Measurements from ENCODE around the gene MAST4. TPM values are rescaled to one million over a fixed set of nuclear protein-coding genes. Genes with fewer than 3 reads are reported as not detected.

The MAST4 gene
- 37.8 and 38.3 TPM in 2 replicates for total RNA-seq

DNA sequence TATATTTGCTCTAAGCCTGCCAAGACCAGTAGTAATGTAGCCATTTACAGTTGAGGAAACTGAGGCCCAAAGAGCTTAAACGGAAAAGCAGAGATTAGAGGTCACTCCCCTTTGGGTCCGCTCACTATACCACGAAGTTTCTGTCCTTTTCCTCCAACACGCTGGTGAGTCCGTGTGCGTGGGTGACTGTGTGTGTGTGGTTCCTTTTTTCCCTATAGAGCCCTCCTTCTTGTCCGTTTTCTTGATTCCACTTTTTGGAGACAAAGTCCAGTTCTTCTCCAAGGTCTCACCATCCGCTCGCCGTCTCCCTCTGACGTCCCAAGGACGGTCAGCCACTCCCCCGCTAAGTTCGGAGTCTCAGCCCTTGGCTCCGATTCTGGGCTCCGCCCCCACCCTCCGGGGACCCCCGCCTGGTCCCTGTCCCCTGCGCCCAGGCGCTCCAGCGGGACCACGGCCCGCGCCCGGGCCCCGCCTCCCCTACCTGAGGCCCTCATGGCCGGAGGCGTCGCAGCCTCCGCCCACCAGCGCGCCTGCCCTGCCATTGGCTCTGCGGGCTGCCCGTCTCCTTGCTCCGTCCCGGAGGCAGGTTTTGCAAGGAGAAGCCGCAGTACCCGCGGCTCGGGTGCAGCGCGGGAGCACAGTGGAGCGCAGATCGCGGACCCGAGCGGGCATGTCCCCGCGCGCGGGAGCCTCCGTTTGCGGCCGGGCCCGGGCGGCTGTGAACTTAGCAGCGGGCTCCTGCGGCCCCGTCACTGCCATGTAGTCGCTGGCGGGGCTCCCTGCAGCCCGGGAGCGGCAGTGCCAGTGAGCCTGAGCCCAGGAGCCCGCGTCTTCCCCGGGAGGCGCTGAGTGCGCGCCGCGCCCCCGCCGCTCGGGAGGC, at the start of gene MAST4:
MAST4 (plus strand) TSS at position 638 of the 880 bp plus-strand sequence. CDS start 263 bp downstream, outside the sequence.
- DNase-seq = peak; percentile 85

DNA sequence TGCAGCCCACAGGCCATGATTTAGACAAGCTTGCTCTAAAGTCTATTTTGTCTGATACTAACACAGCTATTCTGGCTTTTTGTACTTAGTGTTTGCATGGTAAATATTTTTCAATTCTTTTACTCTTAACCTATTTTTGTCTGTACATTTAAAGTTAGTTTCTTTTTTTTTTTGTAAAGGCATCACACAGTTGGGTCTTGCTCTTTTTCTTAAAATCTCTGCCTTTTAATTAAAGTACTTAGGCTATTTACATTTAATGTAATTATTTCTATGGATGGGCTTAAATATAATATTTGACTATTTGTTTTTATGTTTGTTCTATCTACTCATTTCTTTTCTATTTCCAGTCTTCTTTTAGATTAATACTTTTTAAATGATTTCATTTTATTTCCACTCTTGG, 49.7 kb upstream of the MAST4 start:
- DNase-seq = no peak

DNA sequence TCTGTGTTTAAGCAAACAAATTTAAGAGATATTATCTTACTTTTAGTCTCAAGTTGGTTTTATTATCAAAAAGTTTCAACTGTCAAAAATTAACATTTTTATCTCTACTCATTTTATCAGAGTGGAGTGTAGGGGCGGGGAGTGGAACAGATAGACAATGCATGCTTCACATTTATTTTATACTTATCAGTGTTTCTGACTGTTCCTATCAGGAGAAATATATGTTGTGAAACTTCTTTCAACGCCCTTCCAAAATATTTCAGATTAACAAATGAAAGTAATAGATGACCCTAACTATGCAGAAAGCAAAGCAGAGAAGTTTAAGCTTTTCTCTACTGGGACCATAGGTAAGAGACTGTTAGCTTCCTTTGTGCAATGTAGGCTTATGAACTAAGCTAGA, 44.9 kb upstream of the MAST4 start:
- no peak for DNase-seq

DNA sequence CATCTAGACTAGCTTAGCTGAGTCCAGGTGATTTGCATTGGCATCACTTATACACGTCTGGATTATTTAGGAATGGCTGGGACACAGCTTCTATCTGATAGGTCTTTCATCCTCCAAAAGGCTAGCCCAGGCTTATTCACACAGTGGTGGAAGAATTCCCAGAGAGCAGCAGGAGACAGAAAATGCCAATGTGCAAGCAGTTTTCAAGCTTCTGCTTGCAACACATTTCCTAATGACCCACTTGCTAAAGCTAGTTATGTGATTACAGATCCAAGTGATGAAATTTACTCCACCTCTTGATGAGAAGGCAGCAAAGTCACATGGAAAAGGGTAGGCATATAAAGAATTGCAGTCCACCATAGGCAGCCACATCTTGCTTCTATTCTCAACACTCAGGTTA, 44.2 kb upstream of the MAST4 start:
- no peak for DNase-seq

DNA sequence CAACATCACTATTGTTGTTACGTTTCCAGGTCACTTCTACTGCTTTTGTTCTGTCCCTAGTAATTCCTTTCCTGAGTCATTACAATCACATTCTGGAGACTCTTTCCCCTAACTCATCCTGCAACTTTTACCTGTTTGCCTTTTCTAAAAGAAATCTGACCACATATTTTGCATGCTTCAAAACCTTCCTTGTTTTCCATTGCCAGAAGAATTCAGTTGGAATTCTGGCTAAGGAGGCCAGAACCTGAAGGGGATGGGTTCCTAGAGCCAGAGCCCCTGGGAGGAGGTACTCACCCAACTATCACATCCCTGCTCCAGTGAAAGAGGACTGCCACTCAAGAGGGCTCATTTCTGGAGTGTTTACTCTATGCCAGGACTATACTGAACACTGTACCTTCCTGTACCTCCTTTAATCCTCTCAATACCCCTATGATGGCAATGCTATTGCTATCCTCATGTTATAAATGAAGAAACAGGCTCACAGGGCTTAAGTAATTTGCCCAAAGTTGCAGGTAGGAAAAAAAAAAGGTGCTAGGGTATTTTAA, 42.8 kb upstream of the MAST4 start:
- no peak for DNase-seq

DNA sequence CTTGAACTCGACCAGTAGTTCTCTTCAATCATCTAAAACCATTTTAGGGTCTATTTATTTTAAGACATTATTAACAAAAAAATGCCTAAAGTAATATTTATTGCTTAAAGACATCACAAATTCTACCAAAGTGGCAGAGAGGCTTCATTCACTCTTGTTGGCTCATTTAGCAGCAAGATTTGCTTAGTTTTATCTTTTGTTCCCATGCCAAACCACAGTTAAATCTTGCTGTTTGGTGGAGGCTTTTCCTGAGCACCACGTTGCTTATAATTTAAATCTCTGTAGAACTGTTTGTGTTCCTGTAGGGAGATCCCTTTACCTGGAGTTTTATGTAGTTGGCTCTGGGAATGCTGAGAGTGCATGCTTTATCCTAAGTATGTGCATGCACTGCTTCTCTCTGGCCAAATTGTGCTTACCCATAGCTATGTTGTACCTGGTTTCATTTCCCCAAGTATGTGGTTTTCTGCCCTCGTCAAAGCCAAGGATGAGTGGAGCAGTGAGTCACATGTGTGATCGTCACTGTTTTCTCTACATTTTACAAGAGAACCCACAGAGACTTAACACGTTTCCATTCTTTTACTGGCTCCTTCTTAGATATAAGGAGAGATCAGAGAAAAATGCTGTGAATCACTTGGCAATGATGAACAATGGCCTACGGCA, 42.1 kb upstream of the MAST4 start:
- no peak for DNase-seq

DNA sequence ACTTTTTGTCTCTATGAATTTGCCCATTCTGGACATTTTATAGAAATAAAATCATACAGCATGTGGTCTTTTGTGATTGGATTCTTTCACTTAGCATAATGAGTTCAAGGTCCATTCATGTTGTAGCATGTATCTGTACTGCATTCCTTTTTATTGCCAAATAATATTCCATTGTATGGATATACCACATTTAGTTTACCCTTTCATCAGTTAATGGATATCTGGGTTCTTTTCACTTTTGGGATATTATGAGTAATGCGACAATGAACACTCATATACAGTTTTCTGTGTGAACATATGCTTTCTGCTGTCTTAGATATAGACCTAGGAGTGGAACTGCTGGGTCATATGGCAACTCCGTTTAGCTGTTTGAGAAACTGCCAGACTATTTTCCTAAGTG, 41.3 kb upstream of the MAST4 start:
- DNase-seq = no peak

DNA sequence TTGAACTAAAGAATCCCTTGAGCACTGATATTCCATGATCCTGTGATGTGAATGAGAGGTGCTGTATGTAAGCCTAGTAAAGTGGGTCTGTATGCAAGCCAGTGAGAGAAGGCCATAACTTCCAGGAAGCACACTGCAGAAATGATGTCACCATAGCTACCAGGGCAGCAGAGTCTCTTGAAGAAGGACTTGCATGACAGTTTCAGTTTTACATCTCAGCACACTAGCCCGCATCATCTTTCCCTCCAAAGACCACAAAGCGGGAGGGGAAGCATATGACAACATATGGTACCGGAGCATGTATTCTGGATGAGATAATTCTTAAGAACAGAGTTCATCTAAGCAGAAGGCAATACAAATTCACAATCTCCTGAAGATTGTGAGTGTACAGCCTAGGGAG, 37.6 kb upstream of the MAST4 start:
- no peak for DNase-seq

DNA sequence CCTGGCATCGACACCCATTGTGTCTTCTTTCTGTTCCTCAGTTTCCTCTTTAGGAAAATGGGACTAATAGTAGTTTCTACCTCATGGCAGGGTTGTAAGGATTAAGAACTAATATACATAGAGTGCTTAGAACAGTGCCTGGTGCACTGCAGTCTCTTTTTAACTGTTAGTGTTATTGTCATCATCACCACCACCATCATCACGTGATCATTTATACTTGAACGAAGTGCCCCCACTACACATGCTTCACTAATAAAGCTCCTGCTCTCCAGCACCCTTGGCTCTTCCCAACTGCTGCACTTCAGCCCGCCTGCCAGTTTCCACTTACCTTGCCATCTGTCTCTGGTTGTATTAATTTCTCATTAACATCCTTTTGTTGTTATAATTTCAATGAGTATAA, 35.8 kb upstream of the MAST4 start:
- DNase-seq = no peak

DNA sequence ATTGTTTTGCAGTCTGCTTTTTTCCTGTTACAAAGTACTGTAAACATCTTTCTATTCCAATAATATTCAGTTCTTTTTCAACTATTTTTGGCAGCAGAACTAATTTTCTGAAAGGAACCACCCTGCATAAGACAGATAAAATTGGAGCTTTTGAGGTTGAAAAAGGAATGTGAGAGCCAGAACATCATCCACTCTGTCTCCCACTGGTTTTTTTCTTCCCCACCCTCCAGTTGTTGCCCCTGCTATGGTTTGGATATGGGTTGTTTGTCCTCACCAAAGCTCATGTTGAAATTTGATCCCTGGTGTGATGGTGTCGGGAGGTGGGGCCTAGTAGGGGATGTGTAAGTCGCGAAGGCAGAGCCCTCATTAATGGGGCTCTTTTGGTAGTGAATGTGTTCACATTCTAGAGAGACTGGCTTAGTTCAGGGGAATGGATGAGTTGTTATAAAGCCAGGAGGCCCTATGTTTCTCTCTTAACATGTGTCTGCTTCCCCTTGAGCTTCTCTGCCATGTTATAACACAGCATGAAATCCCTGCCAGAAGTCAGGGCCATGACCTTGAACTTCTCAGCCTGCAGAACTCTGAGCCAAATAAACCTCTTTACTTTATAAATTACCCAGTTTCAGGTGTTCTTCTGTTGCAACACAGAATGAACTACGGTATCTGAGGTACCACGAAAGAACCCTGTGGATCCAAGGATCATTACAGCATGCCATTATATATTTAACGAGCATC, 34.8 kb upstream of the MAST4 start:
- DNase-seq = no peak

DNA sequence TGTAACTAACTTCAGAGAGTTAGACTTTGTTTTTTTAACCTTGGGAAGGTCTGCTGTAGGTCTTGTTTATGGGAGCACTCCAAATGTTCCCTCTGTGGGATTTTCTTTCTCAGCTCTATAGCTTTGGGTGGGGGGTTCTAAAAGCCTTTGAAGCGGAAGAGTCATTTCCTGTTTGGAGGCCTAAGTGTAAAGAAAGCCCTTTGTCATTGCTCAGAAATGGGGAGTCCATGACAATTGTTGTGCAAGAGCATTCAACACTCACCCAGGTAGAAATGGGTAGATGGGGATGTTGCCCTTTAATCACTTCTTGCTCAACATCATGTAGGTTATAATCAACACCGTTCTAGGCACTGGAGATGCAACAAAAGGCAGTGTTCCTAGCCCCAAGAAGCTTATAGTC, 30.3 kb upstream of the MAST4 start:
- no peak for DNase-seq

DNA sequence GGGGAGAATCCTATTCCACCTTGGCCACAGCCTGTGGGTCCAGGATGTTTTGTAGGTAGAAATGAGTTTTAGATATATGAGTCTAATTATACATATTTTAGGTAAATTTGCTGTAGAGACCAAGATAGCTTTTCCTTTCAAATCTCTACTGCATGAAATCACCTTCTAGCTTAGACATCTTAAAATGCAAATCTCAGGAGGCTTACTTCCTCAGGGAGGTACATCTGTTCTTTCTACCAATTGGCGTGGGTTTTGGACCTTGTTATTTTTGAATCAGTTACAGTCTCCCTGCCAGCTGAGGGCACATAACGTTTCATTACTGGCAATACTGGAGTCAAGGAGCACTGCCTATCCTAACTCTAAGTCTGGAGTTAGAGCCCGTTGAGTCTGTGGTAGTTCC, 28.7 kb upstream of the MAST4 start:
- no peak for DNase-seq

DNA sequence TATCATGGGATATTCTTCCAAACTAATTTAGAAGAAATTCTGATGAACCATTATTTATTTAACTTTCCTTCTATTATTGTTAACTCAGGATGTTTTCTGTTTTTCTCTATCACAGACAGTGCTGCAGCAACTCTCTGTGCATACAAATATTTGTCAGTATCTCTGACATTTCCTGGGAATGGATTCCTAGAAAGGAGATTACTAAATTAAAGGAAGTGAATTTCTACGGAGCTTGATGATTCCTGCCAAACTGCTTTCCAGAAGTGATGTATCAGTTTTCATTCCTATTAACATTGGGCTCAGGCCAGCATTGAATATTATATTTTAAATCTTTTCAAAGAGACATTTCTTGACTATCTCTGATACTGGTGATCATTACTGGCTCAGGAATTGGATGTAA, 26.0 kb upstream of the MAST4 start:
- no peak for DNase-seq

DNA sequence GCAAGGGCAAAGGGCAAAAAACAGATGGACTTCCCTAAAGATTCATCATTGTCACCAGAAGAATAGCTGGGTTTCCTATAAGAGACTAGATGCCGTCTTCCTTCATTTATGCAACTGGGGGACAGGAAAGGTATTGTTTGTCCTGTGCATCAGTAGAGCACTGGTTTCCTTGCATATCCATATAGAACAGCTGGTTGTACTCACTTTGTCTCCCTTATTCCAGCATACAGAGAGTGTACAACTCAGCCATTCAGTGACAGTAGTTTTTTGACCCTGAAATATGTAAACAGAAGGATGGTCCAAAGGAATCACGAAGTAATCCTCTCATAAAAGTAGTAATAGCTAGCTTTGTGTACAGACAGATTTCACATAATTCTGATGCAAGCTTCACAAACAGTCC, 22.5 kb upstream of the MAST4 start:
- no peak for DNase-seq

DNA sequence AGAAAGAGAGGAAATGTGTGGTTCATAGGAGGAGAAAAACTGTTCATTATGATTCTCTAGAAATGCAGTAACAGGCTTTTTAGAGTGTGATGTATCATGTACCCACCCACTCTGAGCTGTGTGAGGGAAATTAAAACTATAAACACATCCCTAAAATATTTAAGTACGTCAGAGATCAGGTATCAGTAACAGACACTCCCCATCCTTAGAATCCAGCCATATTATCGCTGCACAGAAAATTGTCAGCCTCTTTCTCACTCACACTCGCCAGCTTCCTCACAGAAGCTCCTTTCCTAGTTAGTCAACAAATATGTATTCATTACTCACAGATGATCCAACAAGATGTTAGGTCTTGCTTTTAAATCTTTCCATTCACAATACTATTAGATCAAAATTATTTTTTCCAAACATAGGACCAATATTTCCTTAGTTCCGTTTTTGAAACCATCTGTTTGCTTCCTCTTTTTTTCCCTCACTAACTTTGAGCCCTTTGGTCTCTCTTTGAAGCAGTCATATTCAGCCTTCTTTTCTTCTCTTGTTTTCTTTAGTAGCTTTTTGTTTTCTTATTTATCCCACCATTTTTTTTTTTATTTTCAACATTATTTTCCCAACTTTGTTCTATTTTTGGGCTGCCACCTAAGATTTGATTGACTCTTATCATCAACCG, 13.6 kb upstream of the MAST4 start:
- DNase-seq = no peak

DNA sequence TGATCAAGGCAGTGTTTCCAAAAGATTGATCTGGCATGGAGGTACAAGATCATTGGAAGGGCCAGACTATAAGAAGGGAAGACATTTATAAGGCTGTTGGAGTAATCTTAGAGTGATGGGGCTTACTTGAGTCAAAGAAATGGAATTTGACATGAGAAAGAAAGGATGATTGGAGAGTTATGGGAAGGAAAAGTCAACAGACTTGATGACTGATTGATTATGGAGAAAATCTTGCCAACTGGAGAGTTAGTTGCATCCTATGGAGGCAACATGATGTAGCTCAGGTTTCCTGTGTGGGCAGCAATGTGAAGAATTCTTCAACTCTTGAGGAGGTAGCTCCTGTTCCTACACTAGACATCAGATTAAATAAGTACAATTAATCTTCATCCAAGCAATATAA, 10.9 kb upstream of the MAST4 start:
- DNase-seq = no peak

DNA sequence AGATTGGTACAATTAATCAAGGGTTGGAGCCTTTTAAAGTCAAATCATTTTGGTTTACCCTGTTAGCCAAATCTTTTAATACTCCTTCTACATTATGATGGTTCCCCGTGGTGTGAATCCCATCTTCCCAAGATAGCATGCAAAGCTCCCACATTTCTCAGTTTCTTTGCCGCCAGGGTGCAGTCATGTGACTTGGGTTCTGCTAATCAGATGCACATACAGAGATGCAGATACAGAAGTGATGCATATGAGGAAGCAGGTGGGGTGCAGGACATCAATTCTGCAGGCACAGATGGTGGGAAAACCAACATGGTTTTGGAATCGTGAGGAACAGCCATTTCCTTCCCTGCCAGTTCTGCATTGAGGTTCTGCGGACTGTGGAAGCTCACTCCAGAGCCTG, 8.4 kb upstream of the MAST4 start:
- no peak for DNase-seq

DNA sequence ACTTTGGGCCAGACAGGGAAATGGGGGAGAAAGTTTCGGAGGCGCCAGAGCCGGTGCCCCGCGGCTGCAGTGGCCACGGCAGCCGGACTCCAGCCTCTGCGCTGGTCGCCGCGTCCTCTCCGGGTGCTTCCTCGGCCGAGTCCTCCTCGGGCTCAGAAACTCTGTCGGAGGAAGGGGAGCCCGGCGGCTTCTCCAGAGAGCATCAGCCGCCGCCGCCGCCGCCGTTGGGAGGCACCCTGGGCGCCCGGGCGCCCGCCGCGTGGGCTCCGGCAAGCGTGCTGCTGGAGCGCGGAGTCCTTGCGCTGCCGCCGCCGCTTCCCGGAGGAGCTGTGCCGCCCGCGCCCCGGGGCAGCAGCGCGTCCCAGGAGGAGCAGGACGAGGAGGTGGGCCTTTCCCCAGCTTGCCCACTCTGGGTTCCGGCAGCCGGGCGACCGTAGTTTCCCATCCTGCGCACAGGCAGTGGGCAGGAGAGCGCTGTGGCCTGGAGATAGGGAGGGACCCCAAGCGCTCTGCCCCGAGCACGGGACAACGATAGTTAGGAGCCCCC, 516 bp downstream of the MAST4 start:
- peak; percentile 26 for DNase-seq

DNA sequence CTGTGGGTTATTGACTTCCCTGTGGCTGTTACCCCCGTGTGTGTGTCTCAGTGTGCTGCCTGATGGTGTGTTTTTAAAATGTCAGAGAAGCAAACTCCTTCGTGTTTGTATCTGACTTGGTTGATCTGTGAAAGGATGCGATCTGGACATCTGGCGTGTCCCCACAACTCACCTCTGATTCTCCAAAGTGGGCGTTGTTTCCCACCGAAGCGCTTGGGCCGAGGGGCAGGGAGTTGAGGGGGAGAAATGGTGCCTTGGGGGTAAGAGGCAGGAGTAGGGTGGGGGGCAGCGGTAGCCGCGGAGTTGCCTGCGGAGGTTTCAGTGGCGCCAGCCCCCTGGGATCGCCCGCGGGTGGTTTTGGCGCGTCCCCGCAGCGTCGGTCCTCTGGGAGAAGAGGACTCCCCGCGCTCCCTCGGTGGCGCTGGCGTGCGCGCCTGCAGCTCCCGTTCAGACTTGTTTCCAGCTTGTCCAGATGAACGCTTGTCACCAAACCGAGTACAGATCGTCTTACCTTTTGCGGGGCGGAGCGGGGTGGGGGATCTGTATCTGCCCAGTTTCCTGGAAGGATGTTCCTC, 1.1 kb downstream of the MAST4 start:
- DNase-seq = peak; percentile 14

DNA sequence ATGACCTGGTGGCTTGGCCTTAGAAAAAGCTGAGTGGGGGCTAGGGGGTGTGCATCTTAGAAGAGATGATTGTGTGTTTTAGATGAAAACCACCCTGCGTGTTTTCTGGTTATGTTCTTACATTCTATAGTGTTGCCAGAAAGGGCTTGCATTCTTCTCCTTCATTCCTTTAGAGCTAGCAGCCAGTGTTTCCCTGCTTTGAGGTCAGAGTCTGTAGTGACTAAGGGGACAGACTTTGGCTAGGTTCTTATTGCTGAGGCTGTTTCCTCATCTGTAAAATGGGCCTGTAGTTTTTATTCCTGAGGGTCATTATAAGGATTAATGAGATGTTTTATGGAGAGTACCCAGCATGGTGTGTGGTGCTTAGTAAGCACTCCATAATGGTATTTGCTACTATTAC, 6.4 kb downstream of the MAST4 start:
- no peak for DNase-seq

DNA sequence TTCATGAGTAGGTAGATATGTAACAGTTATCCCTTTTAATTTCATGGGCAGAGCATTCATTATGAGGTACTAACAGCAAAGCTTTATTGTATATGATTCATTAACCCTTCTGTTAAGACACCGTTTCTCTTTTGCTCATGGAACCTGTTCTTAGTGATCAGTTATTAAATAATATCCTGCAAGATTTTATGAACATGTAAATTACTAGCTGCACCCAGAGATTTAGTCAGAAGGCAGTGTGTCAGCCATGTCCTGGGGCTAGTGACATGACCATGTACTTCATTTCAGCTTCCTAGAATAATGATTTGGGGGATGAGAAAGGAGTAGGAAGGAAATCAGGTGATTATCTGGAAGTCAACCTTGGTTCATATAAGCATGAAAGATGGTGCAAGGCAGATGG, 7.0 kb downstream of the MAST4 start:
- no peak for DNase-seq

DNA sequence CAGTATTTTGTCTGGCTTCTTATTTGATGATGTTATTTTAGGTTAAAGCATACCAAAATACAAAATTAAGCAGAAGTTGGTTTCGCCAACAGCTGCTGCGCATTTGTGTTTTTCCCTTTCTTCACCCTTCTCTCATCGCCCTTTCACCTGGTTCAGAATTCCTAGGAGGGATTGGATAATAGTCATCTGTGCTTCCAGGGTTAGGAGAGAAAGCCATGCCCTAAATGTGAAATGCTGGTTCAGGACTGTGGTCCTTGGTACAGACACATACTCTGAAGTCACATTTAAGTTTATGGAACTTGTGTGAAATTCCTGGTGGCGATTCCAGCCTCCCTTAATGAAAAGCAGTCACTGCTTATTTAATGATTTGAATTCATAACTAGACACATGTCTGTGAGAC, 7.7 kb downstream of the MAST4 start:
- no peak for DNase-seq
